ENCODE measurements around the gene MAPK12.

MAPK12 gene

DNA sequence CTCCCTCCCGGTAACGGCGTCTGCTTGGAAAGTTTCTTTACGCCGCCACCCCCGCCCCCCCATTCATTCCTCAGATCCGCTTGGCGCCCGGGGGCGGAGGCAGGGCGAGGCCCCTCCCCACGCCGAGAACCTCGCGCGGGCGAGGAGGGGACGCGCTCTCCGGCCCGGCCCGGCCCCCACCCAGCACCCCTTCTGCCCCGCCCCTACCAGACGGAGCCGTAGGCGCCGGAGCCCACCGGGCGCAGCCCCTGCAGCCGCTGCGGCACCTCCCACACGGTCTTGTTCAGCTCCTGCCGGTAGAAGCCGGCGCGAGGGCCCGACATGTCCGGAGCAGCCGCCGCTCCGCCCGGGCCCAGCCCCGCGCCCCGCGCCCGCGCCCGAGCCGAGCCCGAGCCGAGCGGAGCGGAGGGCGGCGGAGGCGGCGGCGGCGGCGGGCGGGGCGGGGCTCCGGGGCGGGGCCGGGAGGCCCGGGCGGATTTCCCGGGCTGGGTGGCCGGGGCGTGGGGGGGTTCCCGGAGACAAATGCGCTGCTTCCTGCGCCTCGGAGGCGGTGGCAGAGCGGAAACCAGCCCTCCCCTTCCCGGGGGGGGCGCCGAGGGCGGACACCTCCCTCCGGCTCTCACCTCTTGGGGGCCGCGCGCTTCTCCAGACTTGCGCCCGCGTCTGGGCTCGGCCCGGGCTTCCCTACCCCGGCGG, 8.6 kb upstream of the MAPK12 start, which contains the start of gene MAPK11:
MAPK11 (minus strand) TSS at position 411 of the 696 bp plus-strand sequence; CDS start at position 323, 88 bp downstream.
- Histone ChIP-seq H3K4me1 (ENCODE audit: insufficient read depth, low read length, poor library complexity, severe bottlenecking) (peaks cover 8% of the 10 kb centered on the region), H2AFZ (ENCODE audit: low read length) (no peak within 1 kb of the TSS), H3K79me2 (ENCODE audit: insufficient read depth, low read length) (no peaks in the 10 kb centered on the region), H3K36me3 (ENCODE audit: insufficient read depth, low read length) (no peaks in the 10 kb centered on the region), H4K20me1 (ENCODE audit: insufficient read depth, low read length, poor library complexity, severe bottlenecking) (no peaks in the 10 kb centered on the region), H3K9me2 (replicated peaks; ENCODE audit: low read depth, low read length) (no peaks in the 10 kb centered on the region), H3K27me3 (ENCODE audit: insufficient read depth, low read length, poor library complexity, severe bottlenecking) (no peaks in the 10 kb centered on the region), H3K9me3 (ENCODE audit: insufficient read depth, low read depth, low read length) (no peaks in the 10 kb centered on the region; the same call in 1 of the 2 replicates), H3K4me3 (ENCODE audit: low read length, poor library complexity, severe bottlenecking) (peak within 1 kb of the TSS; percentile 59), H3K9ac (ENCODE audit: low read depth, low read length, poor library complexity, severe bottlenecking) (no peak within 1 kb of the TSS), H3F3A (ENCODE audit: low read depth) (no peaks in the 10 kb centered on the region), H3K4me2 (ENCODE audit: low read depth, low read length, poor library complexity, severe bottlenecking) (peak within 1 kb of the TSS; percentile 64)
- TF ChIP-seq, protein P1, sequence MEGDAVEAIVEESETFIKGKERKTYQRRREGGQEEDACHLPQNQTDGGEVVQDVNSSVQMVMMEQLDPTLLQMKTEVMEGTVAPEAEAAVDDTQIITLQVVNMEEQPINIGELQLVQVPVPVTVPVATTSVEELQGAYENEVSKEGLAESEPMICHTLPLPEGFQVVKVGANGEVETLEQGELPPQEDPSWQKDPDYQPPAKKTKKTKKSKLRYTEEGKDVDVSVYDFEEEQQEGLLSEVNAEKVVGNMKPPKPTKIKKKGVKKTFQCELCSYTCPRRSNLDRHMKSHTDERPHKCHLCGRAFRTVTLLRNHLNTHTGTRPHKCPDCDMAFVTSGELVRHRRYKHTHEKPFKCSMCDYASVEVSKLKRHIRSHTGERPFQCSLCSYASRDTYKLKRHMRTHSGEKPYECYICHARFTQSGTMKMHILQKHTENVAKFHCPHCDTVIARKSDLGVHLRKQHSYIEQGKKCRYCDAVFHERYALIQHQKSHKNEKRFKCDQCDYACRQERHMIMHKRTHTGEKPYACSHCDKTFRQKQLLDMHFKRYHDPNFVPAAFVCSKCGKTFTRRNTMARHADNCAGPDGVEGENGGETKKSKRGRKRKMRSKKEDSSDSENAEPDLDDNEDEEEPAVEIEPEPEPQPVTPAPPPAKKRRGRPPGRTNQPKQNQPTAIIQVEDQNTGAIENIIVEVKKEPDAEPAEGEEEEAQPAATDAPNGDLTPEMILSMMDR (conservative IDR thresholded peaks at IDR 0.05; ENCODE audit: low read length), result no peak
- TF ChIP-seq EZH2phosphoT487 (IDR thresholded peaks at IDR 0.05; ENCODE audit: borderline replicate concordance), result no peak

DNA sequence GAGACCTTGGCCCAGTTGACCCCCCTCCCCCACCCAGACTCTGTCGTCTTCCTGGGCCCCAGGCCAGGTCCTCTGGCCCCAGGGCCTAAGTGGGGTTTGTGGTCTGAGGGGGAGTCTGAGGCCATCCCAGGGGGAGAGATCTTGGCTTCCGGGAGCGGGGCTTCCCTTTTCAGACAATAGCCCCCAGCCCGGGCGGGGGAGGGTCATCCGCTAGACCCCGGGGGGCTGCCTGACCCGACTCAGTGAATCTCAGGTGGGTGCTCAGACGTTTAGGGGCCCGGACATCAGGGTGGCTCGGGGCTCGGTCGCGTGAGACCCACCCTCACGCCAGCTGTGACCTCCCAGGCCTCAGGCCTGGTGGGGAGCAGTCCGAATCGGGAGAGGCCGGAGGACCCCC, 8.1 kb upstream of the MAPK12 start:
- Histone ChIP-seq H3K36me3 (ENCODE audit: insufficient read depth, low read length) (no peaks in the 10 kb centered on the region), H3K9ac (ENCODE audit: low read depth, low read length, poor library complexity, severe bottlenecking) (no peak overlapping the region), H3K79me2 (ENCODE audit: insufficient read depth, low read length) (no peaks in the 10 kb centered on the region), H4K20me1 (ENCODE audit: insufficient read depth, low read length, poor library complexity, severe bottlenecking) (no peaks in the 10 kb centered on the region), H3F3A (ENCODE audit: low read depth) (no peaks in the 10 kb centered on the region), H3K9me2 (replicated peaks; ENCODE audit: low read depth, low read length) (no peaks in the 10 kb centered on the region), H3K27me3 (ENCODE audit: insufficient read depth, low read length, poor library complexity, severe bottlenecking) (no peaks in the 10 kb centered on the region), H3K4me1 (ENCODE audit: insufficient read depth, low read length, poor library complexity, severe bottlenecking) (peaks cover 8% of the 10 kb centered on the region), H3K9me3 (ENCODE audit: insufficient read depth, low read depth, low read length) (no peaks in the 10 kb centered on the region; the same call in 1 of the 2 replicates), H3K4me3 (ENCODE audit: low read length, poor library complexity, severe bottlenecking) (peak overlapping the region; percentile 48), H2AFZ (ENCODE audit: low read length) (no peak overlapping the region), H3K4me2 (ENCODE audit: low read depth, low read length, poor library complexity, severe bottlenecking) (peak overlapping the region; percentile 42)
- TF ChIP-seq, protein P1 (conservative IDR thresholded peaks at IDR 0.05; ENCODE audit: low read length), result no peak
- TF ChIP-seq EZH2phosphoT487 (IDR thresholded peaks at IDR 0.05; ENCODE audit: borderline replicate concordance), result no peak

DNA sequence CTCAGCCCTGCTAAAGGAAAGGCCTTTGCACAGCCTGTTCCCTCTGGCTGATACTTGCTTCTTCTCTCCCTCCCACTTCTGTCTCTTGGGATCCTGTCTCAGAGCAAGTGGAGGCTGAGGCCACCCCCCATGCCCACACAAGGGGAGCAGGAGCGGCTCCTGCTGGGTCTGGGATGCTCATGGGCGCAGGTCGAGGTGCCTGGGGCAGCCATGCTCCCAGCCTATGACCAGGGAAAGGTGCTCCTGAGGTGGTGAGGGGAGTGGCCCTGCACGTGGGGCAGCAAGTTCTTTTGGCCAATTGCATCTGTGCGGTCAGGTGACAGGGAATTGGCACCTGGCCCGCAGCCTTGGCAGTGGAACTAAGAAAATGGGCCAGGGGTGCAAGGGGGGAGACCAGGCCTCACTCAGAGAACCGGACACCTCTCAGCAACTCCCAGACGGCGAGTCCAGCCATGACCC, 7.2 kb upstream of the MAPK12 start:
- H3K9ac ChIP-seq (ENCODE audit: low read depth, low read length, poor library complexity, severe bottlenecking), result no peak overlapping the region
- H3F3A ChIP-seq (ENCODE audit: low read depth), result no peaks in the 10 kb centered on the region
- no peaks in the 10 kb centered on the region for H3K36me3 ChIP-seq (ENCODE audit: insufficient read depth, low read length)
- no peaks in the 10 kb centered on the region for H4K20me1 ChIP-seq (ENCODE audit: insufficient read depth, low read length, poor library complexity, severe bottlenecking)
- no peak overlapping the region for H3K4me3 ChIP-seq (ENCODE audit: low read length, poor library complexity, severe bottlenecking)
- H3K9me3 ChIP-seq (ENCODE audit: insufficient read depth, low read depth, low read length), result no peaks in the 10 kb centered on the region; the same call in 1 of the 2 replicates
- H3K4me2 ChIP-seq (ENCODE audit: low read depth, low read length, poor library complexity, severe bottlenecking), result no peak overlapping the region
- no peaks in the 10 kb centered on the region for H3K79me2 ChIP-seq (ENCODE audit: insufficient read depth, low read length)
- no peak for TF ChIP-seq EZH2phosphoT487 (IDR thresholded peaks at IDR 0.05; ENCODE audit: borderline replicate concordance)
- TF ChIP-seq, protein P1 (conservative IDR thresholded peaks at IDR 0.05; ENCODE audit: low read length), result no peak
- no peak overlapping the region for H2AFZ ChIP-seq (ENCODE audit: low read length)
- peaks cover 8% of the 10 kb centered on the region for H3K4me1 ChIP-seq (ENCODE audit: insufficient read depth, low read length, poor library complexity, severe bottlenecking)
- H3K9me2 ChIP-seq (replicated peaks; ENCODE audit: low read depth, low read length), result no peaks in the 10 kb centered on the region
- H3K27me3 ChIP-seq (ENCODE audit: insufficient read depth, low read length, poor library complexity, severe bottlenecking), result no peaks in the 10 kb centered on the region
